ES-I3 (cell line): ENCODE measurements around the gene TMEM252.

Experiments used
- H3K36me3 ChIP-seq: 2 replicates; pipeline ENCODE4 v1.6.1; 2013; ENCODE audit warnings: mild to moderate bottlenecking, low read length, control low read depth, moderate library complexity; ENCODE audit not compliant: insufficient read depth
- H3K4me1 ChIP-seq: 2 replicates; pipeline ENCODE4 v1.6.1; 2013; ENCODE audit warnings: mild to moderate bottlenecking, control low read depth, low read length; ENCODE audit not compliant: insufficient read depth
- H3K9ac ChIP-seq: 2 replicates; pipeline ENCODE4 v1.6.1; 2013; ENCODE audit warnings: low read depth, mild to moderate bottlenecking, low read length, moderate library complexity
- H3K9me3 ChIP-seq: 2 replicates; pipeline ENCODE4 v1.6.1; 2013; ENCODE audit warnings: mild to moderate bottlenecking, low read length, moderate library complexity; ENCODE audit not compliant: control insufficient read depth, insufficient read depth

TMEM252 gene

GRCh38 chr9:68522954-68523353 lies 17.7 kb downstream of the TMEM252 start:
- H3K9ac ChIP-seq, result no peak overlapping the region
- no peaks in the 10 kb centered on the region for H3K9me3 ChIP-seq
- no peaks in the 10 kb centered on the region for H3K4me1 ChIP-seq
- H3K36me3 ChIP-seq, result no peaks in the 10 kb centered on the region

GRCh38 chr9:68522131-68522530 lies 18.6 kb downstream of the TMEM252 start:
- H3K9me3 ChIP-seq, result no peaks in the 10 kb centered on the region
- no peaks in the 10 kb centered on the region for H3K4me1 ChIP-seq
- no peak overlapping the region for H3K9ac ChIP-seq
- H3K36me3 ChIP-seq, result no peaks in the 10 kb centered on the region

GRCh38 chr9:68515326-68516017 lies 25.2 kb downstream of the TMEM252 start:
- H3K9me3 ChIP-seq, result no peaks in the 10 kb centered on the region
- H3K36me3 ChIP-seq, result no peaks in the 10 kb centered on the region
- H3K4me1 ChIP-seq, result peaks cover 3% of the 10 kb centered on the region; the same call in 1 of the 2 replicates
- H3K9ac ChIP-seq, result no peak overlapping the region

GRCh38 chr9:68513981-68514380 lies 26.7 kb downstream of the TMEM252 start:
- peaks cover 3% of the 10 kb centered on the region; the same call in 1 of the 2 replicates for H3K4me1 ChIP-seq
- H3K36me3 ChIP-seq, result no peaks in the 10 kb centered on the region

GRCh38 chr9:68513385-68513784 lies 27.3 kb downstream of the TMEM252 start:
- peaks cover 3% of the 10 kb centered on the region; the same call in 1 of the 2 replicates for H3K4me1 ChIP-seq
- no peak overlapping the region for H3K9ac ChIP-seq
- H3K9me3 ChIP-seq, result no peaks in the 10 kb centered on the region
- no peaks in the 10 kb centered on the region for H3K36me3 ChIP-seq

More at GRCh38 chr9:68513981-68514380, 26.7 kb downstream of the TMEM252 start:
- Histone ChIP-seq H3K9ac (no peak overlapping the region), H3K9me3 (no peaks in the 10 kb centered on the region)

GRCh38 chr9:68509689-68510088 lies 31.0 kb downstream of the TMEM252 start:
- Histone ChIP-seq H3K9ac (no peak overlapping the region), H3K4me1 (no peaks in the 10 kb centered on the region)

GRCh38 chr9:68508547-68508946 lies 32.1 kb downstream of the TMEM252 start:
- Histone ChIP-seq H3K36me3 (no peaks in the 10 kb centered on the region), H3K9ac (no peak overlapping the region), H3K9me3 (no peaks in the 10 kb centered on the region), H3K4me1 (no peaks in the 10 kb centered on the region)

More at GRCh38 chr9:68509689-68510088, 31.0 kb downstream of the TMEM252 start:
- no peaks in the 10 kb centered on the region for H3K36me3 ChIP-seq
- no peaks in the 10 kb centered on the region for H3K9me3 ChIP-seq

GRCh38 chr9:68507806-68508145 lies 32.9 kb downstream of the TMEM252 start:
- Histone ChIP-seq H3K4me1 (no peaks in the 10 kb centered on the region), H3K9ac (no peak overlapping the region), H3K9me3 (no peaks in the 10 kb centered on the region), H3K36me3 (no peaks in the 10 kb centered on the region)

- Histone ChIP-seq H3K9ac (no peak overlapping the region), H3K36me3 (no peaks in the 10 kb centered on the region), H3K9me3 (no peaks in the 10 kb centered on the region), H3K4me1 (0 out of 2 replicates have a peak, but pooled peaks cover 2% of the 10 kb centered on the region)
Measured at GRCh38 chr9:68507130-68507805, 33.4 kb downstream of the TMEM252 start.

- Histone ChIP-seq H3K9ac (no peak overlapping the region), H3K36me3 (no peaks in the 10 kb centered on the region), H3K4me1 (0 out of 2 replicates have a peak, but pooled peaks cover 4% of the 10 kb centered on the region), H3K9me3 (no peaks in the 10 kb centered on the region)
Measured at GRCh38 chr9:68506551-68506950, 34.1 kb downstream of the TMEM252 start.

GRCh38 chr9:68505681-68506409 lies 34.8 kb downstream of the TMEM252 start:
- no peak overlapping the region for H3K9ac ChIP-seq
- H3K36me3 ChIP-seq, result no peaks in the 10 kb centered on the region
- 0 out of 2 replicates have a peak, but pooled peaks cover 4% of the 10 kb centered on the region for H3K4me1 ChIP-seq
- no peaks in the 10 kb centered on the region for H3K9me3 ChIP-seq

GRCh38 chr9:68502279-68502678 lies 38.4 kb downstream of the TMEM252 start:
- Histone ChIP-seq H3K36me3 (no peaks in the 10 kb centered on the region), H3K9ac (no peak overlapping the region), H3K4me1 (0 out of 2 replicates have a peak, but pooled peaks cover 4% of the 10 kb centered on the region), H3K9me3 (no peaks in the 10 kb centered on the region)

- no peaks in the 10 kb centered on the region for H3K36me3 ChIP-seq
- no peak overlapping the region for H3K9ac ChIP-seq
- H3K4me1 ChIP-seq, result 0 out of 2 replicates have a peak, but pooled peaks cover 4% of the 10 kb centered on the region
- H3K9me3 ChIP-seq, result no peaks in the 10 kb centered on the region
Measured at GRCh38 chr9:68500457-68501381, 40.0 kb downstream of the TMEM252 start.

- no peak overlapping the region for H3K9ac ChIP-seq
- no peaks in the 10 kb centered on the region for H3K9me3 ChIP-seq
- no peaks in the 10 kb centered on the region for H3K36me3 ChIP-seq
- H3K4me1 ChIP-seq, result 0 out of 2 replicates have a peak, but pooled peaks cover 4% of the 10 kb centered on the region
Measured at GRCh38 chr9:68498816-68499215, 41.9 kb downstream of the TMEM252 start.
